Heart left ventricle (tissue), 13 donors: ENCODE data around the gene RAI1.

Source experiments
- CTCF ChIP-seq, 12 donors: fragments of 200-600 bp; sonication (generic) in 4 of 12; IDR thresholded peaks; one replicate each; pipeline versions ENCODE4 v1.5.0 to v1.8.0; 2018 to 2022; ENCODE audit warnings: antibody characterized with exemption in 12 of 12, mild to moderate bottlenecking in 5 of 12
- POLR2A ChIP-seq, 2 donors: fragments of 450-650 bp; IDR thresholded peaks; one replicate each; pipeline ENCODE4 v1.6.1; 2017; ENCODE audit warnings: antibody characterized with exemption in 2 of 2, mild to moderate bottlenecking in 2 of 2, moderate library complexity in 2 of 2
- donor health status: ischemic (EF 13 %, LVEDD 7.1; RV severe dilation, severe dysfunction).
- donor health status: DM: no; HTN: yes; CAD: no.
- donor health status: DM: no; HTN: no; CAD: no.
- donor health status: ischemic (EF 25% LVEDD 6.9; RV normal size, moderate dysfunction).
- donor health status: ischemic (EF 25% LVEDD 5.7; RV mildly dilated, moderate dysfunction).
- donor health status: ischemic (EF 35%, LVEDD 5.7; RV mildly dilated, moderate dysfunction).
- donor health status: nonischemic (EF 11% LVEDD 7.7; RV severe dilation, severe dysfunction).
- donor health status: DM: yes; HTN: yes; CAD: no.
- donor health status: PGD.
- donor health status: ischemic (EF 29% LVEDD 5.4; RV normal size, mild dysfunction).
- donor health status: nonischemic (EF 23%, LVEDD 6.1; RV moderate dilation, normal function).

- no peak for TF ChIP-seq CTCF (IDR thresholded peaks at IDR 0.05)
- TF ChIP-seq POLR2A (IDR thresholded peaks at IDR 0.05) = no peak
Measured at GRCh38 chr17:17728550-17729251, 47.4 kb downstream of the RAI1 start.
